ENCODE data around the gene FCHSD2.

- TF ChIP-seq YY1 (IDR thresholded peaks at IDR 0.05; ENCODE audit: insufficient read depth, insufficient read length): no peak
- TF ChIP-seq ZNF274 (IDR thresholded peaks at IDR 0.05; ENCODE audit: low read depth, low read length): no peak
- TF ChIP-seq SUZ12 (IDR thresholded peaks at IDR 0.05; ENCODE audit: extremely low read depth, insufficient read depth, insufficient read length): no peak
These were observed 328.3 kb downstream of the FCHSD2 start for GRCh38 chr11:72813740-72814285.

Measured in NT2/D1 (cell line).